Ishikawa (cell line): Measurements from ENCODE around the gene TTC13.

Experiments
- RAD21 ChIP-seq: IDR thresholded peaks from 2 replicates; pipeline ENCODE4 v1.6.1; 2012; ENCODE audit warnings: low read depth
- TAF1 ChIP-seq: IDR thresholded peaks from 2 replicates; pipeline ENCODE4 v1.6.1; 2012; ENCODE audit warnings: low read depth, mild to moderate bottlenecking

- TF ChIP-seq TAF1 (no peak), RAD21 (no peak)
These were observed 42.2 kb upstream of the TTC13 start for GRCh38 chr1:231020816-231021215.
